Erythroblast (primary cell): ENCODE results near the gene TBX18.

Source experiments
- GATA1 ChIP-seq: IDR thresholded peaks from 2 replicates; pipeline ENCODE4 v1.6.1; 2011; ENCODE audit warnings: low read depth, mild to moderate bottlenecking, control low read depth, low read length, moderate library complexity
- POLR2A ChIP-seq: IDR thresholded peaks from 2 replicates; pipeline ENCODE4 v1.6.1; 2011; ENCODE audit warnings: mild to moderate bottlenecking, low read length

DNA sequence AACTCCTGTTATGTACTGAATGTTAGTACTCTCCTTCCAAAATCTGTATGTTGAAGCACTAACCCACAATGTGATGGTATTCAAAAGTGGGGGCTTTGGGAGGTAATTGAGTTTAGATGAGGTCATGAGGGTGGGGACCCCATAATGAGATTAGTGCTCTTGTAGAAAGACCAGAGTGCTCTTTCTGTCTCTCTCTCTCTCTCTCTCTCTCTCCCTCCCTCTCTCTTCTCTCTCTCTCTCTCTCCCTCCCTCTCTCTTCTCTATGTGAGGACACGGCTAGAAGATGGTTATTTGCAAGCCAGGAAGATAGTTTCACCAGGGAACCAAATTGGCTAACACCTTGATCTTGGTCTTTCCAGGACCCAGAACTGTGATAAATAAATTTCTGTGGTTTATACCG lies 107.4 kb downstream of the TBX18 start:
- TF ChIP-seq POLR2A = no peak
- no peak for TF ChIP-seq GATA1
